Stimulated activated naive B cell treated with anti-CD40 and anti-IgM and Interleukin-4, amounts not matched to agents 10 μg/mL and 1 μg/mL and 100 μg/mL, for 72 hours (primary cell): Measurements from ENCODE around the gene ZCCHC24.

Source experiments
- ATAC-seq, 2 donors: fragments of 150-1000 bp; cut with Tn5 transposase; replicated peaks; 2 replicates each; pipeline ENCODE4 v1.10.0; 2021; ENCODE audit warnings: moderate library complexity in 1 of 2
- DNase-seq: peaks from one replicate; pipeline ENCODE4 v3.0.0; 2021
- H3K27ac Mint-ChIP-seq: one replicate; pipeline ENCODE4 v1.8.0; 2022; ENCODE audit warnings: mild to moderate bottlenecking, mixed read lengths
- H3K27me3 Mint-ChIP-seq, 2 donors: one replicate each; pipeline ENCODE4 v1.8.0; 2022; ENCODE audit warnings: mixed read lengths in 2 of 2
- H3K36me3 Mint-ChIP-seq, 2 donors: one replicate each; pipeline ENCODE4 v1.8.0; 2022; ENCODE audit warnings: mixed read lengths in 2 of 2, mild to moderate bottlenecking in 1 of 2
- H3K4me1 Mint-ChIP-seq, 2 donors: one replicate each; pipeline ENCODE4 v1.8.0; 2022; ENCODE audit warnings: mixed read lengths in 2 of 2, mild to moderate bottlenecking in 1 of 2
- H3K4me3 Mint-ChIP-seq, 2 donors: one replicate each; pipeline ENCODE4 v1.8.0; 2022; ENCODE audit warnings: mild to moderate bottlenecking in 2 of 2, mixed read lengths in 2 of 2, moderate library complexity in 1 of 2
- H3K9me3 Mint-ChIP-seq, 2 donors: one replicate each; pipeline ENCODE4 v1.8.0; 2022; ENCODE audit warnings: mixed read lengths in 2 of 2, mild to moderate bottlenecking in 1 of 2

The ZCCHC24 gene

DNA sequence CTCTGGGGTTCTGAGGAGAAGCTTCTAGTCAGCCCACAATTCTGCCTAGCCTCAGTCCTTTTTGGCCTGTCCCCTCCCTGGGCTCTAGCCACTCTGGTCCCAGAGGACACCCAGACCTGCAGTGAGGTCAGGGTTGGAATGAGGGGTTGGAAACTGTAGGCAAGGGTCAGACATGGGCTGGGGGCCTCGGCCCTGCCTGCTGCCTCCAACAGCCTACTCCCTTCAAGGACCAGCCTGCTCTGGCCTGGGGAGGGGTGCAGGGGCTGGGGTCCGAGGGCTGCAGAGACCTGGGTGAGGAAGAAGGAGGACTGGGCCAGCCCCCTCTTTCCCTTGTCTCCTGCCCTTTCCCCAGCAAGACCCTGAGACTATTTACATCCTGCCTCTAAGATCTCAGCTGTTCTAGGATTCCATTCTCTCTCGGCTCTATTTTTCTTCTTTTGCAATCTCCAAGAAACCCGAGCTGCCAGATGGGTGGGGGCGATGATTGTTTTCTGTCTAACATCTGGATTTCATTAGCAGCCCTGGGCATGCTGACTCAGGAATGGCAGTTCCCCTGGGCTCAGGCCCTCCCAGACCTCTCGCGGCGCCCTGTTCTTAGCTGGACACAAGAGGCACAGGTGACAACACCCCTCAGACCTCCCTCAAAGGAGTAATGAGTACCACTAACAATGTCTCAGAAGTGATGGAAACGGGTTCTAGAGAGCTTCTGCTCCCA is 23.1 kb downstream of the ZCCHC24 start:
- DNase-seq, result no peak
- no peak for ATAC-seq
- no peaks in the 10 kb centered on the region for H3K9me3 Mint-ChIP-seq
- H3K4me3 Mint-ChIP-seq, result no peak overlapping the region
- H3K4me1 Mint-ChIP-seq, result peaks cover 0 to 2% of the 10 kb centered on the region in 2 donors
- H3K27me3 Mint-ChIP-seq, result no peaks in the 10 kb centered on the region
- H3K36me3 Mint-ChIP-seq, result peaks cover 0 to 2% of the 10 kb centered on the region in 2 donors
- no peak overlapping the region for H3K27ac Mint-ChIP-seq

DNA sequence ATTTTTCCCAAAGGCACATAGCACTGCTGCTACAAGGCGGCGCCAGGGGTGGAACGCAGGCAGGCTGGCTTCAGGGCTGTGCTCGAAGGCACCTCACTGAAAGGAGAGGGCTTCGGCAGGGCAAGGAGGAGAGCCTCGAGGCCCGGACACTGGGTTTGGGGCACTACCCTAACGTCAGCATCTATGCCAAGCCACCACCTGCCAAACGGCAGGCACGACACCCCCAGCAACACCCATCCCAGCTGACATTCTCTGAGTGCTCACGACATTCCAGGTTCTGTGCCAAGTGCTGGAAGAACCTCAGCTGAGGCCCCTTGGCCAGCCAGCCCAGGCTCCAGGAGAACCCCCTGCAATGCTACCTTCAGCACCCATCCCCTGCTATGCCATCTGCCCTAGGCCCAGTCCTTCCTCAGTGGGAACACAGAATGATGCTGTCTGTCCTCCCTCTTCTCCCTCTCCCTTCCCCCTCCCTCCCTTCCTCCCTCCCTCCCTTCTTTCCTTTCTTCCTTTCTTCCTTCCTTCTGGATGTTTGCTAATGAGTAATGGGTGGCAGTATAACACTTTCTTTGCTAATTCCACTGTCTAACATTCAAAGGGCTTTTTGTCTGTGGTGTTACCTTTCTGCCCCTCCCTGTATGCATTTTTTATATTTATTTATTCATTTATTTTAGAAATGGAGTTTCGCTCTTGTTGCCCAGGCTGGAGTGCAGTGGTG is 24.3 kb downstream of the ZCCHC24 start:
- Mint-ChIP-seq H3K4me1 (peaks cover 2 to 7% of the 10 kb centered on the region in 2 donors), H3K9me3 (no peaks in the 10 kb centered on the region), H3K27me3 (no peaks in the 10 kb centered on the region), H3K36me3 (no peaks in the 10 kb centered on the region), H3K27ac (no peak overlapping the region), H3K4me3 (no peak overlapping the region)
- DNase-seq, result no peak
- ATAC-seq, result no peak

DNA sequence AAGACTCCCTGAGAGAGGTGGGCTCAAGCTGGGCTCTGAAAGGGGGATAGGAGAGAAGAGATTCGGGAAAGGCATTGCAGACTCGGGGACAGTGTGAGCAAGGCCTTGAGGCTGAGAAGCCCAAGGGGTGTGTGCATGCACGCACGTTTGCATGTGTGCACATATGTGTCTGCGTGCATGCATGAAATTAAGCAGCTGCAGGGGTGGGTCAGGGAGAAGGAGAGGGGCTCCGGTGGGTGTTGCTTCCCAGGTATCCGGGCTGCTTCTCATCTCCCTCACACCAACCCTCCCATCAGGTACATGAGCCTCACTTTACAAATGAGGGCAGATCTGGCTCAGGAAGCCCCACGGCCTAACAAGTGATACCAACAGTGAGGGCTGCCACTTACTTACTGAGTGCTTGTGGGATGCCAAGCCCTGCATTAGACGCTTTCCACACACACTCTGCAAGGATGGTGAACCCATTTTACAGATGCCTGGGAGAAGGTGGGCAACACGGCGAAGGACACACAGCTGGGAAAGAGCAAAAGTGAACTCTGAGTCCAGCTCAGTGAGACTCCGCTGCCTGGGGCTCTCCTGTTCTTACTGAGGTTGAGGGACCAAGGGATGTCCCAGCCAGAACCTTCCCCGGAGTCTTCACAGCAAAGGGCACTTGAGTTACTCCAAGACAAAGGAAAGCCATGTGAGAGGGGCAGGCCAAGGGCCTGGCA is 26.4 kb downstream of the ZCCHC24 start:
- no peaks in the 10 kb centered on the region for H3K27me3 Mint-ChIP-seq
- ATAC-seq (no peak), DNase-seq (no peak)
- no peaks in the 10 kb centered on the region for H3K36me3 Mint-ChIP-seq
- no peak overlapping the region for H3K4me3 Mint-ChIP-seq
- H3K9me3 Mint-ChIP-seq, result no peaks in the 10 kb centered on the region
- no peak overlapping the region for H3K27ac Mint-ChIP-seq
- H3K4me1 Mint-ChIP-seq, result peaks cover 2 to 7% of the 10 kb centered on the region in 2 donors

DNA sequence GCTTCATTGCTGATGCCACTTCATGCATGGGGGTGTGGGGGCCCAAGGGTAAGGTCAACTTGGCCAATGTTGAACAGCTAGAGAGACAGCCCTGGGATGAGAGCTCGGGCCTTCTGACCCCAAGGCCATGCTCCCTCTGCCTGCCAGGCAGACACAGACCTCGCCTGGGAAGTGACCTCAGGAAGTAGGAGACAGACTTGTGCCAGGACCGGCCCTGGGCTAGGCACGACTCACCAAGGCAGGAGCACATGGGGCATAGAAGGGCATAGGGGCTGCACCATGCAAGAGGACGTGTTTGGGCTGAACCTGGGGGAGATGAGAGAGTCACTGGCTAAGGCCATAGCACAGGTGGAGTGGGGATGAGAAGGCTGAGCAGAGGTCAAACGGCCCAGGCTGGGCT is 27.1 kb downstream of the ZCCHC24 start:
- DNase-seq, result no peak
- no peak overlapping the region for H3K27ac Mint-ChIP-seq
- H3K36me3 Mint-ChIP-seq, result no peaks in the 10 kb centered on the region
- H3K27me3 Mint-ChIP-seq, result no peaks in the 10 kb centered on the region
- no peak overlapping the region for H3K4me3 Mint-ChIP-seq
- ATAC-seq, result no peak
- no peaks in the 10 kb centered on the region for H3K9me3 Mint-ChIP-seq
- peaks cover 6 to 14% of the 10 kb centered on the region in 2 donors for H3K4me1 Mint-ChIP-seq

DNA sequence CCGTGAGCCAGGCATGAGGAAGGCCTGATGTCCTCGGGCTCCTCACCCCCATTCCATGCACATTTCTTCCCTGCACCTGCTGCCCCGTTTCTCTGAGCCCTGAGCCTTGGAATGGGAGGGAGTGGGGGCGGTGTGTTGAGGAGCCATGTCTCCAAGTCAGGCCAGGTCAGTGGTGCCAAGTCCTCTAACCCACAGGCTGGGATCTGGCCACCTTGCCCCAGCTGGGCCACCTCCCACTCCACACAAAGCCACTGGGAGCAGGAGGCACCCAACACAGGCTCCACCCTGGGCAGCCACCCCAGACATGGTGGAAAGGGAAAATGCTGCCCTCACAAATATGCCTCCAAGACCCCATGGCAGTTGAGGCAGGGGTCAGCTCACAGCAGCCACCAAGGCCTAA is 27.7 kb downstream of the ZCCHC24 start:
- no peak for ATAC-seq
- no peak overlapping the region for H3K4me3 Mint-ChIP-seq
- peaks cover 11 to 18% of the 10 kb centered on the region in 2 donors for H3K4me1 Mint-ChIP-seq
- H3K36me3 Mint-ChIP-seq, result no peaks in the 10 kb centered on the region
- no peaks in the 10 kb centered on the region for H3K9me3 Mint-ChIP-seq
- no peak overlapping the region for H3K27ac Mint-ChIP-seq
- DNase-seq, result no peak
- no peaks in the 10 kb centered on the region for H3K27me3 Mint-ChIP-seq

DNA sequence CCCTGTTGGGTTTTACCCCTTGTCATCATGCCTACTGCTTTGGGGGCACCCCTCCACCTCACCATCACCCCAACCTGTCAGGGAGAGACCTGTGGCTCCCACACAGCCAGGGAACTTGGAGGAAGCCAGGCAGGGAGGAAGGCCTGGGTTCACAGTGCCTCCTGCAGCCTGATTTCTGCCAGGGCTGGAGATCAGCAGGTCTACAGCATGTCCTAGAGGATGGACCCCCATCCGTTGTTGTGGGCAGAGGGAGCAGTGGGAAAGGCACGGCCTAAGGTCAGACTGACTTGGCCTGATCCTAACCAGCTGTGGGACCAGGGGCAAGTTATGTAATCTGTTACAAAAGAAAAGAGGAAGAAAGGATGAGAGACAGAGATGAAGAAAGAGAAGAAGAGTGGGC is 28.2 kb downstream of the ZCCHC24 start:
- no peaks in the 10 kb centered on the region for H3K9me3 Mint-ChIP-seq
- H3K4me3 Mint-ChIP-seq, result no peak overlapping the region
- peak overlapping the region; percentile 75 for H3K27ac Mint-ChIP-seq
- no peaks in the 10 kb centered on the region for H3K27me3 Mint-ChIP-seq
- H3K36me3 Mint-ChIP-seq, result no peaks in the 10 kb centered on the region
- DNase-seq, result no peak
- H3K4me1 Mint-ChIP-seq, result peaks cover 11 to 18% of the 10 kb centered on the region in 2 donors
- no peak for ATAC-seq

DNA sequence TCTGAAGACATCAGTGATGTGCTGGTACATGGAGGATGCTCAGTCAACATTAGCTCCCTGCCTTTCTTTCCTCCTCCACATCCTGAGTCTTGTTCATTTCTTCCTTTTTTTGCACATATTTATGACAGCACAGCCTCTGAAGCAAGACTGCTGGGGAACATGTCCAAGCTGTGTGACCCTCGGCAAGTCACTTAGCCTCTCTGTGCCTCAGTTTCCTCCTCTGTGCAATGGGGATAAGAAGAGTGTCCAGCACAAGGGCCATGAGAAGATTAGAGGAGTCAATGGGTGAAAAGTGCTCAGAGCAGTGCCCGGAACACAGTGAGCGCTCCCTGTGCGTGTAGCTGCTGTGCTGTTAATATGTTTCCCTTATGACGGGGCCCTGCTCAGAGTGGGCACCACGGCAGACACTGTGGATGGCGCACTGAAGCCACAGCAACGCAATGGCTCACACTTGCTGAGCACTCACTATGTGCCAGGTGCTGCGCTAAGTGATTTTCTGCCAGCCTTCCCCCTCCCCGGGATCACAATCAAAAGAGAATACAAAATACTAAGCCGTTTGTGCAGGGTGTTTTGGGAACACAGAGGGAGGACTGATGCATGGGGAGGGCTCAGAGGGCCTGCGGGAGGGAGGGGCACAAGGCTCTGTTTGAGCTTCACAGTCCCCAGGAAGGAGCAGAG is 28.7 kb downstream of the ZCCHC24 start:
- Mint-ChIP-seq H3K4me1 (peaks cover 11 to 18% of the 10 kb centered on the region in 2 donors), H3K27ac (no peak overlapping the region), H3K4me3 (no peak overlapping the region), H3K27me3 (no peaks in the 10 kb centered on the region), H3K9me3 (no peaks in the 10 kb centered on the region), H3K36me3 (no peaks in the 10 kb centered on the region)
- DNase-seq (no peak), ATAC-seq (no peak)

DNA sequence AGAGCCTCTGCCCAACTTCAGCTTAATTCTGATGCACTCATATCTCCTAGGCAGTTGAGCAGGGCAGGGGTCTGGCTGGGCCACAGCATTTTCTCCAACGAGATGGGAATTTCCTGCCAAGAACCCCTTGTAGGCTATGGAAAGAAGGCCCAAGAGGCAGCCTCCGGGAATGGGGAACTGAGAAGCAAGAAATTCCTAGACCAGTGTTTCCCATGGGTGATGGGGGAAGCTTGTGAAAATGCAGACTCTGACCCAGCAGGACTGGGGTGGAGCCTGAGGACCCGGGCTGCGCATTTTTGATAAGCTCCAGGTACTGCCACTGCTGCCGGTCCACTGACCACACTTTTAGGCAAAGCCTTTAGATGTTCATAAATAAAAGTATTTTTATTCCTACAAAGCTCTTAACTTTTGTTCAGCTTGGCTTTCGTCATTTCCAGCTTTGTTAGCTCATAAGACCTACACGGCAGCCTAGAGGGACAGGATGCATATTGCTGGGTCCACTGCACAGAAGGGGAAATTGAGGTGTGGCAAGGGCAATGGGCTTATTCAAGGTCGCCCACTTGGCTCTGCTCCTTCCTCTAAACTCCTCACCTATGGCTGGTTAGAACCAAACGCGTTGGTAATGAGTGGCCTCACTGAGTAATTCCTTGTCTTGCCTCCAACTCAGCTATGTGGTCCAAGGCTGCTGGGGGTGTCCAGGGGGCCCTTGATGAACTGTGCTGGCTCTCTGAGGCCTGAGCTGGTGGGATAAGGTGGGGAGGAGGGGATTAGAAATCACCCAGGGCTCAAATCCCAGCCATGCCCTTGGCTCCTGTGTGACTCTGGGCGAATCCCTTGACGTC is 29.5 kb downstream of the ZCCHC24 start:
- no peak overlapping the region for H3K27ac Mint-ChIP-seq

DNA sequence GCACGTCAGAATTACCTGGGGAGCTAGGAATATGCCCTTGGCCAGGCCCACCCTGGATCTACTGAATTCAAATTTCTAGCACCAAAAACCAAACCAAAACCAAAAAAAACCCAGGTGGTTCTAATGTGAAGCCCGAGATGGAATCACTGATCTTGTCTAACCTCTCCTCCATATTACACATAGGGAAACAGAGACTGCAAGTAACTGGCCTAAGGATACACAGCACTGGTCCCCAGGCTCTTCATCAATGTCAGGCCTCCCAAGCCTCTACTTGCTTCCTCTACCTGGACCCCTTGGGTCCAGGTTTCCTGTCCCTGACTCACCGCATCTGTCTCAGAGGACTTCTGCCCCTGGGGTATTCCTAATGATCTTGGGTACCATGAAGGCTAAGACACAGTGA is 30.7 kb downstream of the ZCCHC24 start:
- H3K27ac Mint-ChIP-seq, result no peak overlapping the region

More for the DNA sequence above, 29.5 kb downstream of the ZCCHC24 start:
- no peaks in the 10 kb centered on the region for H3K27me3 Mint-ChIP-seq
- peaks cover 11 to 18% of the 10 kb centered on the region in 2 donors for H3K4me1 Mint-ChIP-seq
- ATAC-seq (no peak), DNase-seq (no peak)
- no peak overlapping the region for H3K4me3 Mint-ChIP-seq
- no peaks in the 10 kb centered on the region for H3K9me3 Mint-ChIP-seq
- no peaks in the 10 kb centered on the region for H3K36me3 Mint-ChIP-seq

DNA sequence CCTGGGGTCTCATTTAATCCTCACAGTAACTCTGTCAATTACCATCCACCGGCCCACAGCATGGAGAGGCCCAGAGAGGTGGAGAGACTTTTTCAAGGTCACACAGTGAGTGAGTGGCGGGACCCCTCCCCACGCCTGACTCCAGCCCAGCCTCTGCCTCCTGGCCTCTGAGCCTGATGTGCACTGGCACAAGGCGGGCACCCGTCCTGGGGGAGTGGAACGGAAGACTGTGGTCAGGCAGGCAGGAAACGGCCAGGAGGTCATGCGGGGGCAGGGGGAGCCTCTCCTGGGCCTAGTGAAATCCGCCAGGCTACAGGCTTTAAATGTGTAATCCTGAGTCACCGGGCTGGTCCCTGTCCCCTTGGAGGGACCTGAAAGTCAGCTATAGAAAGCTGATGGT is 32.2 kb downstream of the ZCCHC24 start:
- no peak overlapping the region for H3K27ac Mint-ChIP-seq
- H3K4me1 Mint-ChIP-seq, result peaks cover 8 to 18% of the 10 kb centered on the region in 2 donors
- H3K4me3 Mint-ChIP-seq, result no peak overlapping the region
- ATAC-seq (peak; percentile 46 to 78), DNase-seq (no peak)
- no peaks in the 10 kb centered on the region for H3K9me3 Mint-ChIP-seq
- no peaks in the 10 kb centered on the region for H3K36me3 Mint-ChIP-seq
- H3K27me3 Mint-ChIP-seq, result peaks cover 0 to 5% of the 10 kb centered on the region in 2 donors

More for the DNA sequence above, 30.7 kb downstream of the ZCCHC24 start:
- peaks cover 11 to 18% of the 10 kb centered on the region in 2 donors for H3K4me1 Mint-ChIP-seq
- peaks cover 0 to 5% of the 10 kb centered on the region in 2 donors for H3K27me3 Mint-ChIP-seq
- no peak for DNase-seq
- no peaks in the 10 kb centered on the region for H3K36me3 Mint-ChIP-seq
- no peak overlapping the region for H3K4me3 Mint-ChIP-seq
- no peaks in the 10 kb centered on the region for H3K9me3 Mint-ChIP-seq
- no peak for ATAC-seq

DNA sequence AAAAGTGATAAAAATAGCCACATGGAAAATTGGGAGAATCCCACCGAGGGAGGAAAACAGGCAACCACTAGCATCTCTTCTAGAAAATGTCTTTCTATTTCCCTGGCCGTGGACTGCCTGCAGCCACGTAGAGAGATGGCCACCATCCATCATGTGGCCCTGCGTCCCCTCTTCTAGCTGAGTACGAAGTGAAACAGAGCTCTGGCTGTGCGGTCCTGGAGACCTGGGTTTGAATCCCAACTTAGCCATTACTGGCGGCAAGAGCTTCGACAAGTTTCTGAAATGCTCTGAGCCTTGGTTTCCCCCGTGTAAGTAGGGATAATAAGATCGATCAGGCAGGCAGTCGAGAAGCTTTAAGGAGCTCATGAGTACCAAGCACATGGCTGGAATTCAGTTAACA is 32.9 kb downstream of the ZCCHC24 start:
- Mint-ChIP-seq H3K27me3 (peaks cover 0 to 5% of the 10 kb centered on the region in 2 donors), H3K4me3 (no peak overlapping the region), H3K9me3 (no peaks in the 10 kb centered on the region), H3K36me3 (no peaks in the 10 kb centered on the region), H3K27ac (no peak overlapping the region), H3K4me1 (peaks cover 10 to 18% of the 10 kb centered on the region in 2 donors)
- ATAC-seq, result no peak
- no peak for DNase-seq

DNA sequence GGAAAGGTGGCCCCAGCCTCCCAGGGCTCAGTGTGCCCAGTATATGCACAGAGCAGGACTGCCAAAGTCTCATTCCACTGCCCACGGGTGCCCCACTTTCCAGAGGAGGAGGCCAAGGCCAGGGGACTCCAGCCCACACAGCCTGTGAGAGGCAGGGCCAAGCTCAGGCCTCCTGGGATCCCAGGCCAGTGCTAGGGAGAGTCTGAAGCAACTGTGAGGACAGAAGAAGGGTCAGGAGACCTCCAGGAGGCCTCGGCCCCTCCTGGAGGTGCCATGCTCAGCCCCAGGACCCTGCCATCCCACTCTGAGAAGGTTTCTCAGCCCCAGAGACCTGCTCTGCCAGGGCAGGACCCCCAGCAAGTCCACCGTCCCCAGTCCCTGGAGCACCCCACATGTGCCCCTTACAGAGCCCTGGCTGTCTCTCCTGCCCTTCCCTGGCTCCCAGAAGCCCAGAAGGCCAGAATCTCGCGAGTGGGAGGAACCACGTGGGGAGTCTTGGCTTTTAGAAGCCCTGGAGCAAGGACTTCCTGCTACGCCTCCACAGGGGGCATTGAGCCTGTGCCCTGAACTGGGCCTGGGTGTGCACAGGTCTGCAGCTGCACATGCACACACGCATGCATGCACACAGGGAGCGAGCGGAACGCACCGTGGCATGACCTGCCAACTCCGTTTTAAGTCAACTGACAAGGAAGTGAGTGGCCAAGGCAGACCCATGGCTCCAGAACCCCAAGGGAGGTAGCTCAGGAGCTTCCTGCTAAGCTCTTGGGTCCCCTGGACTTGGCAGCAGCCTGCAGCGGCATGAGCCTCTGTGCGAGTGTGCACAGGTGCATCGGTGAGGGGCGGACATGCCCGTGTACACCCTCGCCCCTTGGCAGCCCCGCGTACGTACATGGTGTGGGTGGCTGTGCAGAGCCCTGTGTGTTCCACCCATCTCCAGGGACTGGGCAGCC is 33.6 kb downstream of the ZCCHC24 start:
- H3K27ac Mint-ChIP-seq, result no peak overlapping the region
- no peak overlapping the region for H3K4me3 Mint-ChIP-seq
- no peaks in the 10 kb centered on the region for H3K9me3 Mint-ChIP-seq
- no peaks in the 10 kb centered on the region for H3K36me3 Mint-ChIP-seq
- H3K4me1 Mint-ChIP-seq, result peaks cover 12 to 18% of the 10 kb centered on the region in 2 donors
- ATAC-seq, result no peak
- DNase-seq, result no peak
- H3K27me3 Mint-ChIP-seq, result peaks cover 0 to 5% of the 10 kb centered on the region in 2 donors
